ENCODE results near the gene ALK.

DNA sequence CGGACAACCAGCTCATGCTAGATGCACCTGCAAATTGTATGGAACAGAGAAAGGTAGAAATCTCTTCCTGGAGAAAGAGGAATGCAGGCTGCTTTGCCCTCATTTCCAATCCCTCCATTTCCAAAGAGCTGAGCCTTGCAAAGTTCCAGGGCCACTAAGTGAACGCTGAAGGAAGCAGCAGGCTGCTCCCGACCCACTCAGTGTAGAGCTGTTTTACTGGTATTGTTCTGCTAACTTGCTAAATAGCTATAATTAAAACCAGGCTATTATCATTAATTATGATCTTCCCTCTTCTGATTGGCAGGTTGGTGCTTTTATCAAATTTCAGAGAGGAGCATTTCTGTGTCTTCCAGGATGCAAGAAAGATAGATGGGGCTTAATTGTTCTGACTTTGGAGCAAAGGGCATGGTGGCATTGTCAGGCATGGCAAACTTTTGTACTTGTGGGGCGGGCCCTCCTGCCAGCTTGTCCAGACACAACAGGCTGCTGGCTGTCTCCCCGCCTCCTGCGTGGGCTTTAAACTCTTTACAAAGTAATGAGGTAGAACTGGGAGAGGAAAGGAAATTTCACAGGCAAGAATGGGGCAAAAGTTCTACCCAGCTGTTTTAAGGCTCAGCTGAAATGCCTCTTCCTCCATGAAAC lies 40.2 kb downstream of the ALK start:
- 0 out of 2 replicates have a peak, but pooled peaks have one; percentile 7 for TF ChIP-seq GATA2 (IDR thresholded peaks at IDR 0.05; ENCODE audit: low read depth, low read length)
- no peak for TF ChIP-seq GATA3 (IDR thresholded peaks at IDR 0.05; ENCODE audit: low read depth, low read length)
